Effector memory CD4-positive, alpha-beta T cell (primary cell): ENCODE measurements around the gene MINDY3.
"Not testable (repeated sequence)": the region's sequence is repeated elsewhere in the genome, so short reads cannot be mapped to it uniquely, and the experiment has no call there.

ENCODE experiments used
- DNase-seq, 3 donors: peaks; one replicate each; pipeline ENCODE4 v3.0.0-alpha.2; 2020
- H3K27ac ChIP-seq: 2 replicates; pipeline ENCODE4 v1.7.0; 2013; ENCODE audit warnings: mild to moderate bottlenecking, low read length, moderate library complexity; ENCODE audit not compliant: insufficient read depth, poor library complexity, severe bottlenecking
- H3K27me3 ChIP-seq: replicated peaks from 2 replicates; pipeline ENCODE4 v1.7.0; 2013; ENCODE audit warnings: mild to moderate bottlenecking, low read length; ENCODE audit not compliant: insufficient read depth, control insufficient read depth, poor library complexity, severe bottlenecking
- H3K36me3 ChIP-seq: 2 replicates; pipeline ENCODE4 v1.7.0; 2013; ENCODE audit warnings: mild to moderate bottlenecking, low read length, moderate library complexity; ENCODE audit not compliant: control insufficient read depth, insufficient read depth
- H3K4me1 ChIP-seq: 2 replicates; pipeline ENCODE4 v1.7.0; 2013; ENCODE audit warnings: low read length, mild to moderate bottlenecking; ENCODE audit not compliant: control insufficient read depth, insufficient read depth, poor library complexity, severe bottlenecking
- H3K4me3 ChIP-seq: 2 replicates; pipeline ENCODE4 v1.7.0; 2013; ENCODE audit warnings: low read length, low read depth, mild to moderate bottlenecking; ENCODE audit not compliant: insufficient read depth, poor library complexity, severe bottlenecking
- H3K9me3 ChIP-seq: 2 replicates; pipeline ENCODE4 v1.7.0; 2013; ENCODE audit warnings: mild to moderate bottlenecking, low read length, moderate library complexity; ENCODE audit not compliant: control insufficient read depth

MINDY3 gene

GRCh38 chr10:15858861-15859281, 1.4 kb downstream of the MINDY3 start:
- Histone ChIP-seq H3K9me3 (no peaks in the 10 kb centered on the region), H3K36me3 (peaks cover 3% of the 10 kb centered on the region), H3K27ac (no peak overlapping the region), H3K4me3 (no peak overlapping the region), H3K4me1 (peaks cover 16% of the 10 kb centered on the region), H3K27me3 (no peaks in the 10 kb centered on the region)
- no peak for DNase-seq

- Histone ChIP-seq H3K36me3 (peaks cover 3% of the 10 kb centered on the region), H3K4me3 (no peak overlapping the region), H3K9me3 (no peaks in the 10 kb centered on the region), H3K27me3 (no peaks in the 10 kb centered on the region), H3K4me1 (peaks cover 16% of the 10 kb centered on the region), H3K27ac (no peak overlapping the region)
- DNase-seq = no peak
These were observed 3.2 kb downstream of the MINDY3 start for GRCh38 chr10:15857107-15857575.

GRCh38 chr10:15856328-15857015, 3.8 kb downstream of the MINDY3 start:
- H3K27ac ChIP-seq = no peak overlapping the region
- DNase-seq = no peak
- H3K4me3 ChIP-seq = no peak overlapping the region
- H3K36me3 ChIP-seq = peaks cover 3% of the 10 kb centered on the region
- peaks cover 16% of the 10 kb centered on the region for H3K4me1 ChIP-seq
- no peaks in the 10 kb centered on the region for H3K27me3 ChIP-seq
- peaks cover under 1% of the 10 kb centered on the region for H3K9me3 ChIP-seq

GRCh38 chr10:15853800-15854199, 6.5 kb downstream of the MINDY3 start:
- Histone ChIP-seq H3K4me3 (no peak overlapping the region), H3K36me3 (no peaks in the 10 kb centered on the region), H3K27ac (no peak overlapping the region), H3K27me3 (no peaks in the 10 kb centered on the region), H3K9me3 (peaks cover 3% of the 10 kb centered on the region), H3K4me1 (peaks cover 7% of the 10 kb centered on the region)
- DNase-seq = no peak

GRCh38 chr10:15852111-15852557, 8.2 kb downstream of the MINDY3 start:
- H3K4me3 ChIP-seq = no peak overlapping the region
- H3K36me3 ChIP-seq = peaks cover 7% of the 10 kb centered on the region
- DNase-seq = no peak
- no peaks in the 10 kb centered on the region for H3K4me1 ChIP-seq
- peaks cover 3% of the 10 kb centered on the region for H3K9me3 ChIP-seq
- no peaks in the 10 kb centered on the region for H3K27me3 ChIP-seq
- no peak overlapping the region for H3K27ac ChIP-seq

- H3K4me3 ChIP-seq = not testable (repeated sequence)
These were observed 9.8 kb downstream of the MINDY3 start for GRCh38 chr10:15850337-15850978.

GRCh38 chr10:15849316-15849715, 11.0 kb downstream of the MINDY3 start:
- DNase-seq = no peak
- Histone ChIP-seq H3K36me3 (peaks cover 7% of the 10 kb centered on the region), H3K27me3 (no peaks in the 10 kb centered on the region), H3K4me1 (no peaks in the 10 kb centered on the region), H3K4me3 (no peak overlapping the region), H3K9me3 (peaks cover 3% of the 10 kb centered on the region), H3K27ac (no peak overlapping the region)

More at GRCh38 chr10:15850337-15850978, 9.8 kb downstream of the MINDY3 start:
- not testable (repeated sequence) for H3K36me3 ChIP-seq, H3K27ac ChIP-seq, H3K4me1 ChIP-seq, H3K27me3 ChIP-seq, DNase-seq, H3K9me3 ChIP-seq

GRCh38 chr10:15847481-15847880, 12.8 kb downstream of the MINDY3 start:
- Histone ChIP-seq H3K4me3 (no peak overlapping the region), H3K27me3 (no peaks in the 10 kb centered on the region), H3K9me3 (peaks cover 3% of the 10 kb centered on the region), H3K27ac (no peak overlapping the region), H3K4me1 (no peaks in the 10 kb centered on the region), H3K36me3 (peaks cover 7% of the 10 kb centered on the region)
- DNase-seq = no peak

- no peak for DNase-seq
- Histone ChIP-seq H3K27ac (no peak overlapping the region), H3K27me3 (no peaks in the 10 kb centered on the region), H3K9me3 (no peaks in the 10 kb centered on the region), H3K36me3 (peaks cover 7% of the 10 kb centered on the region), H3K4me3 (no peak overlapping the region), H3K4me1 (no peaks in the 10 kb centered on the region)
These were observed 15.8 kb downstream of the MINDY3 start for GRCh38 chr10:15844517-15844916.

GRCh38 chr10:15843695-15844094, 16.6 kb downstream of the MINDY3 start:
- Histone ChIP-seq H3K27ac (no peak overlapping the region), H3K4me3 (no peak overlapping the region), H3K27me3 (no peaks in the 10 kb centered on the region), H3K4me1 (no peaks in the 10 kb centered on the region), H3K9me3 (no peaks in the 10 kb centered on the region), H3K36me3 (peaks cover 7% of the 10 kb centered on the region)
- DNase-seq = no peak
